ENCODE measurements around the gene RAPGEF1. TPM values are rescaled to one million over a fixed set of nuclear protein-coding genes. Genes with fewer than 3 reads are reported as not detected.

RAPGEF1 gene
- total and polyA plus RNA-seq, 2 experiments from 2014 or later, result 9.9 to 82.8 TPM

- Histone ChIP-seq H3K27ac (ENCODE audit: low read depth) (no peak overlapping the region), H3K36me3 (ENCODE audit: insufficient read depth) (peaks cover 15% of the 10 kb centered on the region; the same call in 1 of the 2 replicates), H3K4me2 (no peak overlapping the region), H3K4me1 (ENCODE audit: insufficient read depth) (no peaks in the 10 kb centered on the region), H3K27me3 (ENCODE audit: insufficient read depth) (no peaks in the 10 kb centered on the region), H3K9me2 (ENCODE audit: insufficient read depth) (no peaks in the 10 kb centered on the region), H4K20me1 (replicated peaks; ENCODE audit: insufficient read depth) (peaks cover 3% of the 10 kb centered on the region), H2AFZ (no peak overlapping the region), H3K79me2 (replicated peaks; ENCODE audit: insufficient read depth) (no peaks in the 10 kb centered on the region), H3K4me3 (no peak overlapping the region), H3F3A (replicated peaks; ENCODE audit: low read depth) (no peaks in the 10 kb centered on the region)
- DNase-seq (ENCODE audit: low spot score) (no peak), ATAC-seq (no peak)
- no peak overlapping the region; the same call in 1 of the 2 replicates for H3K27ac Mint-ChIP-seq
- TF ChIP-seq, protein P1, sequence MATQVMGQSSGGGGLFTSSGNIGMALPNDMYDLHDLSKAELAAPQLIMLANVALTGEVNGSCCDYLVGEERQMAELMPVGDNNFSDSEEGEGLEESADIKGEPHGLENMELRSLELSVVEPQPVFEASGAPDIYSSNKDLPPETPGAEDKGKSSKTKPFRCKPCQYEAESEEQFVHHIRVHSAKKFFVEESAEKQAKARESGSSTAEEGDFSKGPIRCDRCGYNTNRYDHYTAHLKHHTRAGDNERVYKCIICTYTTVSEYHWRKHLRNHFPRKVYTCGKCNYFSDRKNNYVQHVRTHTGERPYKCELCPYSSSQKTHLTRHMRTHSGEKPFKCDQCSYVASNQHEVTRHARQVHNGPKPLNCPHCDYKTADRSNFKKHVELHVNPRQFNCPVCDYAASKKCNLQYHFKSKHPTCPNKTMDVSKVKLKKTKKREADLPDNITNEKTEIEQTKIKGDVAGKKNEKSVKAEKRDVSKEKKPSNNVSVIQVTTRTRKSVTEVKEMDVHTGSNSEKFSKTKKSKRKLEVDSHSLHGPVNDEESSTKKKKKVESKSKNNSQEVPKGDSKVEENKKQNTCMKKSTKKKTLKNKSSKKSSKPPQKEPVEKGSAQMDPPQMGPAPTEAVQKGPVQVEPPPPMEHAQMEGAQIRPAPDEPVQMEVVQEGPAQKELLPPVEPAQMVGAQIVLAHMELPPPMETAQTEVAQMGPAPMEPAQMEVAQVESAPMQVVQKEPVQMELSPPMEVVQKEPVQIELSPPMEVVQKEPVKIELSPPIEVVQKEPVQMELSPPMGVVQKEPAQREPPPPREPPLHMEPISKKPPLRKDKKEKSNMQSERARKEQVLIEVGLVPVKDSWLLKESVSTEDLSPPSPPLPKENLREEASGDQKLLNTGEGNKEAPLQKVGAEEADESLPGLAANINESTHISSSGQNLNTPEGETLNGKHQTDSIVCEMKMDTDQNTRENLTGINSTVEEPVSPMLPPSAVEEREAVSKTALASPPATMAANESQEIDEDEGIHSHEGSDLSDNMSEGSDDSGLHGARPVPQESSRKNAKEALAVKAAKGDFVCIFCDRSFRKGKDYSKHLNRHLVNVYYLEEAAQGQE (IDR thresholded peaks at IDR 0.05; ENCODE audit: unreplicated experiment), result no peak
- TF ChIP-seq EZH2 (IDR thresholded peaks at IDR 0.05; ENCODE audit: low read depth, unreplicated experiment) (no peak), NANOG (IDR thresholded peaks at IDR 0.05; ENCODE audit: borderline replicate concordance) (no peak), POLR2AphosphoS5 (IDR thresholded peaks at IDR 0.05; ENCODE audit: low read depth) (no peak), CTCF (conservative IDR thresholded peaks at IDR 0.05; ENCODE audit: low read depth in 2 of 2) (no peak), ZNF114 (CRISPR knock-in tag; IDR thresholded peaks at IDR 0.05) (no peak), JUNB (IDR thresholded peaks at IDR 0.05; ENCODE audit: unreplicated experiment) (no peak), EZH2phosphoT487 (IDR thresholded peaks at IDR 0.05; ENCODE audit: unreplicated experiment) (no peak), ZNF331 (CRISPR knock-in tag; IDR thresholded peaks at IDR 0.05; ENCODE audit: low read depth) (no peak), STAT1 (IDR thresholded peaks at IDR 0.05; ENCODE audit: unreplicated experiment) (no peak), CREB1 (CRISPR knock-in tag; IDR thresholded peaks at IDR 0.05; ENCODE audit: low read depth) (no peak)
- TF ChIP-seq, protein P2, sequence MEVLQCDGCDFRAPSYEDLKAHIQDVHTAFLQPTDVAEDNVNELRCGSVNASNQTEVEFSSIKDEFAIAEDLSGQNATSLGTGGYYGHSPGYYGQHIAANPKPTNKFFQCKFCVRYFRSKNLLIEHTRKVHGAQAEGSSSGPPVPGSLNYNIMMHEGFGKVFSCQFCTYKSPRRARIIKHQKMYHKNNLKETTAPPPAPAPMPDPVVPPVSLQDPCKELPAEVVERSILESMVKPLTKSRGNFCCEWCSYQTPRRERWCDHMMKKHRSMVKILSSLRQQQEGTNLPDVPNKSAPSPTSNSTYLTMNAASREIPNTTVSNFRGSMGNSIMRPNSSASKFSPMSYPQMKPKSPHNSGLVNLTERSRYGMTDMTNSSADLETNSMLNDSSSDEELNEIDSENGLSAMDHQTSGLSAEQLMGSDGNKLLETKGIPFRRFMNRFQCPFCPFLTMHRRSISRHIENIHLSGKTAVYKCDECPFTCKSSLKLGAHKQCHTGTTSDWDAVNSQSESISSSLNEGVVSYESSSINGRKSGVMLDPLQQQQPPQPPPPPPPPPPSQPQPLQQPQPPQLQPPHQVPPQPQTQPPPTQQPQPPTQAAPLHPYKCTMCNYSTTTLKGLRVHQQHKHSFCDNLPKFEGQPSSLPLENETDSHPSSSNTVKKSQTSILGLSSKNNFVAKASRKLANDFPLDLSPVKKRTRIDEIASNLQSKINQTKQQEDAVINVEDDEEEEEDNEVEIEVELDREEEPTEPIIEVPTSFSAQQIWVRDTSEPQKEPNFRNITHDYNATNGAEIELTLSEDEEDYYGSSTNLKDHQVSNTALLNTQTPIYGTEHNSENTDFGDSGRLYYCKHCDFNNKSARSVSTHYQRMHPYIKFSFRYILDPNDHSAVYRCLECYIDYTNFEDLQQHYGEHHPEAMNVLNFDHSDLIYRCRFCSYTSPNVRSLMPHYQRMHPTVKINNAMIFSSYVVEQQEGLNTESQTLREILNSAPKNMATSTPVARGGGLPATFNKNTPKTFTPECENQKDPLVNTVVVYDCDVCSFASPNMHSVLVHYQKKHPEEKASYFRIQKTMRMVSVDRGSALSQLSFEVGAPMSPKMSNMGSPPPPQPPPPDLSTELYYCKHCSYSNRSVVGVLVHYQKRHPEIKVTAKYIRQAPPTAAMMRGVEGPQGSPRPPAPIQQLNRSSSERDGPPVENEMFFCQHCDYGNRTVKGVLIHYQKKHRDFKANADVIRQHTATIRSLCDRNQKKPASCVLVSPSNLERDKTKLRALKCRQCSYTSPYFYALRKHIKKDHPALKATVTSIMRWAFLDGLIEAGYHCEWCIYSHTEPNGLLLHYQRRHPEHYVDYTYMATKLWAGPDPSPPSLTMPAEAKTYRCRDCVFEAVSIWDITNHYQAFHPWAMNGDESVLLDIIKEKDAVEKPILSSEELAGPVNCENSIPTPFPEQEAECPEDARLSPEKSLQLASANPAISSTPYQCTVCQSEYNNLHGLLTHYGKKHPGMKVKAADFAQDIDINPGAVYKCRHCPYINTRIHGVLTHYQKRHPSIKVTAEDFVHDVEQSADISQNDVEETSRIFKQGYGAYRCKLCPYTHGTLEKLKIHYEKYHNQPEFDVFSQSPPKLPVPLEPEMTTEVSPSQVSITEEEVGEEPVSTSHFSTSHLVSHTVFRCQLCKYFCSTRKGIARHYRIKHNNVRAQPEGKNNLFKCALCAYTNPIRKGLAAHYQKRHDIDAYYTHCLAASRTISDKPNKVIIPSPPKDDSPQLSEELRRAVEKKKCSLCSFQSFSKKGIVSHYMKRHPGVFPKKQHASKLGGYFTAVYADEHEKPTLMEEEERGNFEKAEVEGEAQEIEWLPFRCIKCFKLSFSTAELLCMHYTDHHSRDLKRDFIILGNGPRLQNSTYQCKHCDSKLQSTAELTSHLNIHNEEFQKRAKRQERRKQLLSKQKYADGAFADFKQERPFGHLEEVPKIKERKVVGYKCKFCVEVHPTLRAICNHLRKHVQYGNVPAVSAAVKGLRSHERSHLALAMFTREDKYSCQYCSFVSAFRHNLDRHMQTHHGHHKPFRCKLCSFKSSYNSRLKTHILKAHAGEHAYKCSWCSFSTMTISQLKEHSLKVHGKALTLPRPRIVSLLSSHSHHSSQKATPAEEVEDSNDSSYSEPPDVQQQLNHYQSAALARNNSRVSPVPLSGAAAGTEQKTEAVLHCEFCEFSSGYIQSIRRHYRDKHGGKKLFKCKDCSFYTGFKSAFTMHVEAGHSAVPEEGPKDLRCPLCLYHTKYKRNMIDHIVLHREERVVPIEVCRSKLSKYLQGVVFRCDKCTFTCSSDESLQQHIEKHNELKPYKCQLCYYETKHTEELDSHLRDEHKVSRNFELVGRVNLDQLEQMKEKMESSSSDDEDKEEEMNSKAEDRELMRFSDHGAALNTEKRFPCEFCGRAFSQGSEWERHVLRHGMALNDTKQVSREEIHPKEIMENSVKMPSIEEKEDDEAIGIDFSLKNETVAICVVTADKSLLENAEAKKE (CRISPR knock-in tag; IDR thresholded peaks at IDR 0.05), result no peak
- TF ChIP-seq, protein P3, sequence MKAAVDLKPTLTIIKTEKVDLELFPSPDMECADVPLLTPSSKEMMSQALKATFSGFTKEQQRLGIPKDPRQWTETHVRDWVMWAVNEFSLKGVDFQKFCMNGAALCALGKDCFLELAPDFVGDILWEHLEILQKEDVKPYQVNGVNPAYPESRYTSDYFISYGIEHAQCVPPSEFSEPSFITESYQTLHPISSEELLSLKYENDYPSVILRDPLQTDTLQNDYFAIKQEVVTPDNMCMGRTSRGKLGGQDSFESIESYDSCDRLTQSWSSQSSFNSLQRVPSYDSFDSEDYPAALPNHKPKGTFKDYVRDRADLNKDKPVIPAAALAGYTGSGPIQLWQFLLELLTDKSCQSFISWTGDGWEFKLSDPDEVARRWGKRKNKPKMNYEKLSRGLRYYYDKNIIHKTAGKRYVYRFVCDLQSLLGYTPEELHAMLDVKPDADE (IDR thresholded peaks at IDR 0.05), result no peak
- peaks cover 29% of the 10 kb centered on the region for H3K36me3 Mint-ChIP-seq (ENCODE audit: low read depth)
- H3K4me1 Mint-ChIP-seq, result peaks cover 16% of the 10 kb centered on the region
- peaks cover 7% of the 10 kb centered on the region for H3K27me3 Mint-ChIP-seq (ENCODE audit: insufficient read depth, low read depth, poor library complexity)
- no peak overlapping the region for H3K4me3 Mint-ChIP-seq
- no peaks in the 10 kb centered on the region for H3K9me3 Mint-ChIP-seq
Observed at GRCh38 chr9:131624636-131625507, 115.0 kb downstream of the RAPGEF1 start.
